DOHH2 (cell line): ENCODE results near the gene VPS9D1.

Experiments
- H3F3A ChIP-seq: fragments of 200-600 bp; sonication (generic), shearing (Covaris generic); 2 replicates; pipeline ENCODE4 v1.6.0; 2016; ENCODE audit warnings: antibody characterized with exemption, mild to moderate bottlenecking; ENCODE audit not compliant: control insufficient read depth, insufficient read depth
- H3K27ac ChIP-seq: fragments of 200-600 bp; sonication (generic); 2 replicates; pipeline ENCODE4 v1.5.1; 2014; ENCODE audit warnings: low read depth, mild to moderate bottlenecking, low read length, moderate library complexity
- H3K27me3 ChIP-seq: fragments of 200-600 bp; sonication (generic); 2 replicates; pipeline ENCODE4 v1.6.1; 2014; ENCODE audit warnings: mild to moderate bottlenecking, low read length, mixed read lengths; ENCODE audit not compliant: control insufficient read depth
- H3K36me3 ChIP-seq: fragments of 200-600 bp; sonication (generic); 2 replicates; pipeline ENCODE4 v1.6.1; 2014; ENCODE audit warnings: mild to moderate bottlenecking, low read length, moderate library complexity, mixed read lengths; ENCODE audit not compliant: control insufficient read depth
- H3K4me1 ChIP-seq: fragments of 200-600 bp; sonication (generic); 2 replicates; pipeline ENCODE4 v1.6.1; 2014; ENCODE audit warnings: mild to moderate bottlenecking, low read length, mixed read lengths; ENCODE audit not compliant: control insufficient read depth
- H3K4me2 ChIP-seq: fragments of 200-600 bp; sonication (generic); 2 replicates; pipeline ENCODE4 v1.6.0; 2014; ENCODE audit warnings: mild to moderate bottlenecking, low read length, moderate library complexity
- H3K4me3 ChIP-seq: fragments of 200-600 bp; sonication (generic); 2 replicates; pipeline ENCODE4 v1.5.1; 2014; ENCODE audit warnings: mild to moderate bottlenecking, low read length, mixed read lengths
- H3K79me2 ChIP-seq: fragments of 200-600 bp; sonication (generic); 2 replicates; pipeline ENCODE4 v1.6.1; 2014; ENCODE audit warnings: mild to moderate bottlenecking, low read length, mixed read lengths; ENCODE audit not compliant: control insufficient read depth
- H3K9me2 ChIP-seq: fragments of 200-600 bp; sonication (generic); replicated peaks from 2 replicates; pipeline ENCODE4 v1.6.1; 2014; ENCODE audit warnings: mild to moderate bottlenecking, low read length, mixed read lengths; ENCODE audit not compliant: control insufficient read depth
- H3K9me3 ChIP-seq: fragments of 200-600 bp; sonication (generic); 2 replicates; pipeline ENCODE4 v1.6.1; 2014; ENCODE audit warnings: antibody characterized with exemption, low read length, mixed read lengths; ENCODE audit not compliant: control insufficient read depth, insufficient read depth
- H4K20me1 ChIP-seq: fragments of 200-600 bp; sonication (generic); 2 replicates; pipeline ENCODE4 v1.6.0; 2014; ENCODE audit warnings: low read depth, mild to moderate bottlenecking, antibody characterized with exemption, low read length, moderate library complexity; ENCODE audit not compliant: control insufficient read depth, insufficient read depth
- EZH2phosphoT487 ChIP-seq: fragments of 200-600 bp; sonication (generic); IDR thresholded peaks from 2 replicates; pipeline ENCODE4 v1.6.1; 2017; ENCODE audit warnings: borderline replicate concordance, mild to moderate bottlenecking, antibody characterized with exemption, low read length, moderate library complexity, mixed read lengths
- TF ChIP-seq, protein P1 (sequence below): fragments of 200-600 bp; sonication (generic); IDR thresholded peaks from one replicate; pipeline ENCODE4 v1.5.1; 2014; ENCODE audit warnings: antibody characterized with exemption, mild to moderate bottlenecking, low read depth, low read length; ENCODE audit not compliant: poor library complexity, severe bottlenecking

The VPS9D1 gene

DNA sequence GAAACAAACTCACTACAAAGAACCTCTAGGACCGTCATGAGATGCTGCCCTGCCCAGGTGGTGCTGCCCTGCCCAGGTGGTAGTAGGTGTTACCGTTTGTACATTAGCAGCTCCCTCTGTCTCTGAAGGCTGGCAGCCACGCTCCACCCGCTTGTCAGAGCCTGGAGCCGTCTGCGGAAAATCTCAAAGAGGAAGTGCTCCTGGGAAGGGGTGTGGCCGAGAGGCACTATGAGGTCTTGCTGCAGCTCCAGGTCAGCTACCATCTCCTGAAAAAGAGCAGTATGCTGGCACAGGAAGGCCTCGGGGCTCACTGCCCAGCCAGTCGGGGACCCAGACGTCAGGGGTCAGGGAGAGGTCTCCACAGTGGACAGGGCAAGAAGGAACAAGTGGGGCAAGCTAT is 28.9 kb upstream of the VPS9D1 start:
- peaks cover 21% of the 10 kb centered on the region for H3K79me2 ChIP-seq
- no peak overlapping the region for H3K4me2 ChIP-seq
- H3K27ac ChIP-seq: no peak overlapping the region
- H3K4me1 ChIP-seq: no peaks in the 10 kb centered on the region
- H3K36me3 ChIP-seq: peaks cover 83% of the 10 kb centered on the region
- H3K27me3 ChIP-seq: no peaks in the 10 kb centered on the region
- TF ChIP-seq EZH2phosphoT487: no peak
- TF ChIP-seq, protein P1, sequence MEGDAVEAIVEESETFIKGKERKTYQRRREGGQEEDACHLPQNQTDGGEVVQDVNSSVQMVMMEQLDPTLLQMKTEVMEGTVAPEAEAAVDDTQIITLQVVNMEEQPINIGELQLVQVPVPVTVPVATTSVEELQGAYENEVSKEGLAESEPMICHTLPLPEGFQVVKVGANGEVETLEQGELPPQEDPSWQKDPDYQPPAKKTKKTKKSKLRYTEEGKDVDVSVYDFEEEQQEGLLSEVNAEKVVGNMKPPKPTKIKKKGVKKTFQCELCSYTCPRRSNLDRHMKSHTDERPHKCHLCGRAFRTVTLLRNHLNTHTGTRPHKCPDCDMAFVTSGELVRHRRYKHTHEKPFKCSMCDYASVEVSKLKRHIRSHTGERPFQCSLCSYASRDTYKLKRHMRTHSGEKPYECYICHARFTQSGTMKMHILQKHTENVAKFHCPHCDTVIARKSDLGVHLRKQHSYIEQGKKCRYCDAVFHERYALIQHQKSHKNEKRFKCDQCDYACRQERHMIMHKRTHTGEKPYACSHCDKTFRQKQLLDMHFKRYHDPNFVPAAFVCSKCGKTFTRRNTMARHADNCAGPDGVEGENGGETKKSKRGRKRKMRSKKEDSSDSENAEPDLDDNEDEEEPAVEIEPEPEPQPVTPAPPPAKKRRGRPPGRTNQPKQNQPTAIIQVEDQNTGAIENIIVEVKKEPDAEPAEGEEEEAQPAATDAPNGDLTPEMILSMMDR: no peak
- H3F3A ChIP-seq: no peaks in the 10 kb centered on the region
- H4K20me1 ChIP-seq: no peaks in the 10 kb centered on the region
- no peaks in the 10 kb centered on the region for H3K9me3 ChIP-seq
- H3K9me2 ChIP-seq: no peaks in the 10 kb centered on the region
- no peak overlapping the region for H3K4me3 ChIP-seq

DNA sequence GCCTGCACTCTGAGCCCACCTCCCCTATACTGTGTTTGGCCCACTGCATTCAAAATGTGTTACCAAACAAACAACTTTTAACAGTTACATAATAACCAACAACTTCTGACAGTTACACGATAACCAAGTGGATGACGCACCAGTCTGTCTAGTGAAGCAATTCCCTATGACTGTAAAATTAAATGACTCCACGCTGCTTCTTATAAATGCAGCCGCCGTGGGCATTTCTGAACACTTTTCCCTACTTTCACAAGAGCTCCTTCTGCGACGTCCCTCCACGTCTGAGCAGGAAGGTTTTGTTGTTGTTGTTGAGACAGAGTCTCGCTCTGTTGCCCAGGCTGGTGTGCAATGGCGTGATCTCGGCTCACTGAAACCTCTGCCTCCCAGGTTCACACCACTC is 28.2 kb upstream of the VPS9D1 start:
- H3K9me3 ChIP-seq: no peaks in the 10 kb centered on the region
- no peak for TF ChIP-seq EZH2phosphoT487
- TF ChIP-seq, protein P1: no peak
- peaks cover 14% of the 10 kb centered on the region for H3K79me2 ChIP-seq
- H3K27me3 ChIP-seq: no peaks in the 10 kb centered on the region
- H3F3A ChIP-seq: no peaks in the 10 kb centered on the region
- peaks cover 84% of the 10 kb centered on the region for H3K36me3 ChIP-seq
- H3K4me3 ChIP-seq: no peak overlapping the region
- H3K4me1 ChIP-seq: no peaks in the 10 kb centered on the region
- no peak overlapping the region for H3K4me2 ChIP-seq
- H3K9me2 ChIP-seq: no peaks in the 10 kb centered on the region
- no peaks in the 10 kb centered on the region for H4K20me1 ChIP-seq
- no peak overlapping the region for H3K27ac ChIP-seq

DNA sequence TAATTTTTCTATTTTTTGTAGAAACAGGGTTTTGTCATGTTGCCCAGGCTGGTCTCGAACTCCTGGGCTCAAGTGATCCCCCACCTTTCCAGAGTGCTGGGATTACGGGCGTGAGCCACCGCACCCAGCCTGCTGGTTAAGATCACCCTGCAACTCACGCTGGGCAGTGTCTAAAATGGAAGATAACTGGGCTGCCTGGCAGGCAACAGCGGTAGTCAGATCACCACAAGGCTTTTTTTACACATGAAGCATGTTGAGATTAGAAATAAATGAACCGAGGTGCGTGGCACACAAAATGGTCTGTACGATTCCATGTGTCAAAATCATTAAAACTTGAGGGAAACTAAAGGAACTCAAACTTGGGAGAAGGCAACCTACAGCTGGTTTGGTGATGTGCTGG is 27.4 kb upstream of the VPS9D1 start:
- H3K4me3 ChIP-seq: no peak overlapping the region
- no peaks in the 10 kb centered on the region for H4K20me1 ChIP-seq
- H3K4me1 ChIP-seq: no peaks in the 10 kb centered on the region
- no peak overlapping the region for H3K4me2 ChIP-seq
- H3F3A ChIP-seq: no peaks in the 10 kb centered on the region
- peaks cover 85% of the 10 kb centered on the region for H3K36me3 ChIP-seq
- no peaks in the 10 kb centered on the region for H3K9me3 ChIP-seq
- no peaks in the 10 kb centered on the region for H3K9me2 ChIP-seq
- TF ChIP-seq, protein P1: no peak
- TF ChIP-seq EZH2phosphoT487: no peak
- H3K27ac ChIP-seq: no peak overlapping the region
- H3K27me3 ChIP-seq: no peaks in the 10 kb centered on the region
- peaks cover 7% of the 10 kb centered on the region for H3K79me2 ChIP-seq

DNA sequence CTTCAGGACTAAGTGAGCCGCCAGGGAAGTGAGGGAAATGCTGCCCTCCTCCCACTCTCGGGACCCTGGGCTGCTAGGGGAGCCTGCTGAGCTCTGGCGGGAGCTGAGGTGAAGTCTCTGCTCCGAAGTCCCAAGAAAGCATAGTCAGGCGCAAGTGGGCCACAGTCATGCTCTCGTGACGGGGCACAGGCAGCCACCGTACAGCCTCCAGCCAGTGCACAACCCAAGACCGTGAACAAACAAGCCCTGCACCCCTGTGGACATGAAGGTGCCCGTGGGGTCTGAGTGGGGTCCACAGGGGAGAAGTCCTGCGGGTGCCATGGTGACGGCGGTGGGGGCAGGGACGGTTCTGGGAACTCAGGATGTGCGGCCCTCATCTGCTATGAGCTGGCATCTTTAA is 25.3 kb upstream of the VPS9D1 start:
- H3K9me3 ChIP-seq: no peaks in the 10 kb centered on the region
- no peak overlapping the region for H3K4me2 ChIP-seq
- H3K9me2 ChIP-seq: no peaks in the 10 kb centered on the region
- H3K4me3 ChIP-seq: no peak overlapping the region
- H3K27ac ChIP-seq: no peak overlapping the region
- H4K20me1 ChIP-seq: no peaks in the 10 kb centered on the region
- H3K36me3 ChIP-seq: peaks cover 92% of the 10 kb centered on the region
- H3K79me2 ChIP-seq: peaks cover 3% of the 10 kb centered on the region
- H3F3A ChIP-seq: no peaks in the 10 kb centered on the region
- no peaks in the 10 kb centered on the region for H3K4me1 ChIP-seq
- no peaks in the 10 kb centered on the region for H3K27me3 ChIP-seq
- TF ChIP-seq EZH2phosphoT487: no peak
- TF ChIP-seq, protein P1: no peak
